Dendritic cell treated with granulocyte-macrophage colony-stimulating factor and Interleukin-4, amounts not matched to agents 40 ng/mL and 50 ng/mL, for 4 days (primary cell): ENCODE measurements around the gene LYRM4.

Source experiments
- H3K27ac Mint-ChIP-seq: one replicate; pipeline ENCODE4 v1.8.0; 2022; ENCODE audit warnings: mild to moderate bottlenecking, mixed read lengths
- H3K27me3 Mint-ChIP-seq: one replicate; pipeline ENCODE4 v1.8.0; 2022; ENCODE audit warnings: mild to moderate bottlenecking, mixed read lengths
- H3K36me3 Mint-ChIP-seq: one replicate; pipeline ENCODE4 v1.8.0; 2022; ENCODE audit warnings: low read depth, mixed read lengths
- H3K4me1 Mint-ChIP-seq: one replicate; pipeline ENCODE4 v1.8.0; 2022; ENCODE audit warnings: low read depth, mixed read lengths
- H3K4me3 Mint-ChIP-seq: one replicate; pipeline ENCODE4 v1.8.0; 2022; ENCODE audit warnings: mild to moderate bottlenecking, moderate library complexity, mixed read lengths
- H3K9me3 Mint-ChIP-seq: one replicate; pipeline ENCODE4 v1.8.0; 2022; ENCODE audit warnings: mixed read lengths
- intact Hi-C: fragments of 100-400 bp; cut with micrococcal nuclease; formaldehyde crosslinking; loops from one replicate; pipeline ENCODE4 v1.15.0; 2022

The LYRM4 gene

DNA sequence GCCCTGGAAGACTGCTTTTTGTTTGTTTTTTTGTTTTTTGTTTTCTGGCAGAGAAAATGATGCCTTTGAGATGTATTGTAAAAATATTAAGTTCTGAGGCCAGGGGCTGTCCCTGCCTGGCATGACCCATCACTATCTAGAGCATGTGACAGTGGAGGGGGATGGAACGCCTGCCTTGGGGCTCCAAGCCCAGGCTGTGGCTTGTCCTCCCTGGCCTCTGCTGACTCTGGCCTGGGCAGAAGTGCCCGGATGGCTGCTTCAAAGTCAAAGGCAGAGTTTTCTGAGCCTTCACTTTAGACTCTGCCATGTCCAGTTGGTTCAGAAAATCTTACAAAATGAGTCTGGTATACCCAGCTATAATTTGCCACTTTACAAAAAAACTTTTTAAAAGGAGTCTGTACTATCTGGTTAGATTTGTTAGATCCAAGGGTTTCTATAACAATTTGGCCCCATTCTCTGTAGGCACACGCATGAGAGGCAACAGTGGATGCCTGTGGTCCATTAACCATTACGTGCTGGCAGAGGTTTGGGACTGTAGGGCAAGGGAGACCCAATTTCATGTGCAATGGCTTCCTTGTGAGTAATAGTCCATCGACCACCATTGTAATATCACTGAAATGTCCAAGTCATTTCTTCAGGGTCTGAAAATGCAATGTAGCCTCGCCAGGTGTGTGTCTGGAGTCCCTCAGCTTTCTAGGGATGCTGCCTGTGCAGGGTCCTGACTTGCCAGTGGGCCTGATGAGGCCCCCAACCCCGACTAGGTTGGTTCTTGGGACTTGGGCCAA, 167.3 kb downstream of the LYRM4 start:
- intact Hi-C loops: no loop called here
- Mint-ChIP-seq H3K9me3 (no peaks in the 10 kb centered on the region), H3K36me3 (no peaks in the 10 kb centered on the region), H3K4me3 (no peak overlapping the region), H3K27ac (no peak overlapping the region), H3K27me3 (peaks cover 10% of the 10 kb centered on the region), H3K4me1 (peaks cover 16% of the 10 kb centered on the region)

DNA sequence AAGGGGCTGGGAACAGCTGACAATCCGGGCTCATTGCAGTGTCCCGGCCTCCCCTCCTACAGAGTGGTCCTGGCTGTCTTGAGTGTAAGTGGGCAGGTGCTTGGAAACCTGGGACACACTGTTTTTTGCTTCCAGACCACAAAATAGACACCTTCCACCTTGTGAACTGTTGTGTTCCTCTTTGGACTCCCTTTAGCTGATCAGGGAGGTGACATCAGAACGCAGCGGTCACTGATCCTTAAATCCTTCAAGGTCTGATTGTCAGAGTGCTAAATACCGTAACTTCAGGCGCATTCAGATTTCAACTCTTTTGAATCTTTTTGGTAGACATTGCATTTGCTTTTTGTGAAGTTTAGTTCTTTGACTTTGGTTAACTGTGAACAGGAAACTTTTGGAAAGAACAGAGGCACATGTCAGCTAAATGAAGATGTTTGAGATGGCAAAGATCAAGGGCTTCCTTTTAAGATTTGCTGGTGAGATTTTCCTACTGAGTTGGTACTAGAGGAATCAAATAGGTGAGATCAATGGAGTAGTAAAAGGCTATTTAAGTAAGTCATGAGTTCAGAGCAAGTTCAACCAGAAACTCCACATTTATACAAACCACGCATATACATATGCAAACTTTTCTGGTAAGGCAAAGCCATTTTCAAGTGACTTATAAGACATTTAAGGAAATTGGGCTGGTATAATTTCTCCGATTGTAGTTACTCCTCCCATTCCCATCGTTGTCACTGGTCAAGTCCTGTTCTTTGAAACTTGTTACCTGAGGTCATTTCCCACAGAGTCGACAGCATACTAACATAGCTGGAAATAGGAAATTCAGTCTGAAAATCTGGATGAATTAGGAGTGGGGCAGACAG, 169.3 kb downstream of the LYRM4 start:
- no peaks in the 10 kb centered on the region for H3K36me3 Mint-ChIP-seq
- H3K4me3 Mint-ChIP-seq: no peak overlapping the region
- H3K27me3 Mint-ChIP-seq: peaks cover 17% of the 10 kb centered on the region
- intact Hi-C loops: no loop called here
- H3K27ac Mint-ChIP-seq: no peak overlapping the region
- peaks cover 22% of the 10 kb centered on the region for H3K4me1 Mint-ChIP-seq
- no peaks in the 10 kb centered on the region for H3K9me3 Mint-ChIP-seq

DNA sequence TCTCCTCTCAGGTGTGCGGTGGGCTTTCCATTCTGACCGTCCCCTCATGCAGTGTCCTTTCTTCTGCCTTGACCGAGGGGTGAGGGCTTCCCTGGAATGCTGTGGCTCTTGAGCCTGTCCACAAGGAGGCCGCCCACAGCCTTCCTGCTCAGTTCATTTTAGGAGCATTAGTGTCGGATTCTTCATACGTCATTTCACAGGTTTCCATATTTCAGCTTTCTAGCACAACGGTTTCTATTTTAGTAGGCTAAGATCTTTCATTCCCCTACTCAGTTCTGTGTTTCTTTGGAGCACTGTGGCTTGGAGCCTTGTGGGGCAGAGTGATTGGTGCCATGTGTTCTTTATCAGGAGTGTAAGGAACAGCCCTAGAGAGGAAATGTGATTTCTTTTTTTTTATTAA, 170.1 kb downstream of the LYRM4 start:
- intact Hi-C loops: no loop called here
- Mint-ChIP-seq H3K9me3 (no peaks in the 10 kb centered on the region), H3K4me3 (no peak overlapping the region), H3K4me1 (peaks cover 23% of the 10 kb centered on the region), H3K36me3 (no peaks in the 10 kb centered on the region), H3K27ac (no peak overlapping the region), H3K27me3 (peaks cover 22% of the 10 kb centered on the region)

DNA sequence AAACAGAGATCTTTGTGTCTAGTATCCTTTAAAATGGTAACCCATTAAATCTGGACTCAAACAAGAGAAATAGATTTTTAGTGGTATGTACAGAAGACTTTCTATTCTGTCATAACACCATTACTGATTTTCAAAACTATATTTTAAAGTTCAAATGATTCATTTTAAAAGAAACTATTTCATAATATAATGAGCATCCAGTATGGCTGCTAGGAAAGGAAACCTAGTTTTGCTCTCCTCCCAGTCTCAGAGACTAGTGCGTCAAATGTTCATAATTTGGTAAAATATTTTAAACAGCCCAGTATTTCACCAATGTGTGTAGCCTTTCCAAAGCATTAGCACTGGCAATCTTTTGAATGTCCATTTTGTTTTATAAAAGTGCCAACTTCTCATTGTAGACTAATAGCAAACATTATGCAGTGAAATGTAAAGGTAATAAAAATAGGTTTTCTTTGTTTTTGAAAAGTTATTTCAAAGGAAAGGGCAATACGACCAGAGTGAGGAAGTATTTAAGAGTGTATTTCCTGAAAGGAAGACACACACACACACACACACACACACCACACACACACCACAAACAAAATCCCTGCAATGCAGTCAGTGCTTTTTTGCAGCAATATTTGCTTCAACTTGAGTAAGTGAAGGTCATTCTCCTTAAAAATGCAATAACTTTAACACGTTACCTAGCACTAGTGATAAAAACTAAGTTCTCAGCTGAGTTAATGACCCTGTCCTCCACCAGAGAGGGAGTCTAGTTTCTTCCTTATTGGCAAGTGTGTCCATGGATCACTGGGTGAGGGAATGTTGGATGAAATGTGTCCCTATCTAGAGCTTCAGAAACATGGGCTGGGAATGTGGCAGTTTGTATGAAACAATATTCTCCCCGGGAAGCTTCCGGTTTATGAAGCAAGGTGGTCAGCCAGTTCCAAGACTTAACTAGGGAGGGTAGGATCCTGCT, 171.0 kb downstream of the LYRM4 start:
- H3K4me3 Mint-ChIP-seq: no peak overlapping the region
- intact Hi-C loops: no loop called here
- no peaks in the 10 kb centered on the region for H3K36me3 Mint-ChIP-seq
- peaks cover 23% of the 10 kb centered on the region for H3K4me1 Mint-ChIP-seq
- no peaks in the 10 kb centered on the region for H3K9me3 Mint-ChIP-seq
- peaks cover 25% of the 10 kb centered on the region for H3K27me3 Mint-ChIP-seq
- no peak overlapping the region for H3K27ac Mint-ChIP-seq

DNA sequence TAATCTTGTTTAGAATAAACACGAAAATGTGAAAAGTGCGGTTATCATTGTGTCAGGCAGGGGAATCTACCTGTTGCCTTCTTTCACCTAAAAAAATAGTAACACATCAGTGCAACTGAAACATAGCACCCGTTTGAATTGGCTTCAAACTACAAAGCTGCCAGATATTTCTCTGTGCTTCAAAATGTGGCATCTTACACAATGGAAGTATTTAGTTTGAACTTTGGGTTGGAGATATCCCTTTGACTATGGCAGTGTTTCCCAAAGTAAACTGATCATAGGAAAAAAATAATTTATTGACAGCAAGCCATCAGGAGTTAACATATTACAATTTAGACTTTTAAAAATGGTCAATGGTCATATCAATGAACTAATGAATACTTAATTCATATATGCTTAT, 172.0 kb downstream of the LYRM4 start:
- H3K4me1 Mint-ChIP-seq: peaks cover 27% of the 10 kb centered on the region
- no peak overlapping the region for H3K4me3 Mint-ChIP-seq
- no peaks in the 10 kb centered on the region for H3K36me3 Mint-ChIP-seq
- no peaks in the 10 kb centered on the region for H3K9me3 Mint-ChIP-seq
- H3K27me3 Mint-ChIP-seq: peaks cover 31% of the 10 kb centered on the region
- intact Hi-C loops: no loop called here
- no peak overlapping the region for H3K27ac Mint-ChIP-seq

DNA sequence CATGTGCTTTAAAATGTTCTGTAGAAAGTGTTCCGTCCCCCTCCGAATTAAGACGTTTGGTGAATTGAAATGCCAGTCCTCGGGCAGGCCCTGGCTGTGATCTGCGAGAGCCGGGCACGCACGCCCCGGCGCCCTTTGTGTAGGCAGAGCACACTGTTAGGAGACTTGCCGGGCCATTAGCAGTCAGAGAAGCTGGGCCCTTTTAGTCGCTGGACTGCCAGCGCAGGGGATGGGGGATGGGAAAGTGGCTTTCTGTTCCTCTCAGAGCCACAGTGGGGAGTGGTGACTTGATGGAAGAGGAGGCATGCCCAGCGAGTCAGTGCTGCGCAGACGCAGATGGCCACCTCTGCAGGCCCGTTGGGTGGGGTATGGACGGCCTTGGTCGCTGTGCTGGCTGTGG, 173.4 kb downstream of the LYRM4 start:
- peak overlapping the region; percentile 47 for H3K4me3 Mint-ChIP-seq
- H3K36me3 Mint-ChIP-seq: no peaks in the 10 kb centered on the region
- no peaks in the 10 kb centered on the region for H3K9me3 Mint-ChIP-seq
- H3K27me3 Mint-ChIP-seq: peaks cover 44% of the 10 kb centered on the region
- intact Hi-C loops: no loop called here
- peak overlapping the region; percentile 92 for H3K27ac Mint-ChIP-seq
- peaks cover 37% of the 10 kb centered on the region for H3K4me1 Mint-ChIP-seq

DNA sequence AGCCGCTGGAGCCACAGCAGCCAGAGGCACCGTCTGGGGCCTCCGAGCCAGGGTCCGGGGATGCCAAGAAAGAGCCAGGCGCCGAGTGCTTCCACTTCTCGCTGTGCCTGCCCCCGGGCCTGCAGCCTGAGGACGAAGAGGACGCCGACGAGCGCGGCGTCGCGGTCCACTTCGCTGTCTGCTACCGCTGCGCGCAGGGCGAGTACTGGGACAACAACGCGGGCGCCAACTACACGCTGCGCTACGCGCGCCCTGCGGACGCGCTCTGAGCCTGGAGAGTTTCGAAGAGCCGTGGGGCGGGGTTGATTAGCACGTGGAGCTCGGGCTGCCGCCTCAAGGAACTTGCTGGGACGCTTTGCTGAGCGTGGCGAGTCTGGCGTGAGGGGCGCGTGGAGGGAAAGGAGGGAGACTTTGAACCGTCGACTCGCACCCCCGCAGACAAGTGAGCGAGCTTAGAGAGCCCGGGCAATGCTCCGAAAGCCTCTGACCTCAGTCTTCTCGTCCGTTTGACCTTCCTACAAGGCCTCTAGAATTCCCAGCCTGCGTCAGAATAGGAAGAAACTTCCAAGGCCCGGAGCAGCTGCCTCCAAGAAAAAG, 174.4 kb downstream of the LYRM4 start:
- Mint-ChIP-seq H3K9me3 (no peaks in the 10 kb centered on the region), H3K27ac (peak overlapping the region; percentile 92), H3K4me3 (peak overlapping the region; percentile 86), H3K36me3 (no peaks in the 10 kb centered on the region), H3K27me3 (peaks cover 45% of the 10 kb centered on the region), H3K4me1 (peaks cover 40% of the 10 kb centered on the region)
- intact Hi-C loops: no loop called here

DNA sequence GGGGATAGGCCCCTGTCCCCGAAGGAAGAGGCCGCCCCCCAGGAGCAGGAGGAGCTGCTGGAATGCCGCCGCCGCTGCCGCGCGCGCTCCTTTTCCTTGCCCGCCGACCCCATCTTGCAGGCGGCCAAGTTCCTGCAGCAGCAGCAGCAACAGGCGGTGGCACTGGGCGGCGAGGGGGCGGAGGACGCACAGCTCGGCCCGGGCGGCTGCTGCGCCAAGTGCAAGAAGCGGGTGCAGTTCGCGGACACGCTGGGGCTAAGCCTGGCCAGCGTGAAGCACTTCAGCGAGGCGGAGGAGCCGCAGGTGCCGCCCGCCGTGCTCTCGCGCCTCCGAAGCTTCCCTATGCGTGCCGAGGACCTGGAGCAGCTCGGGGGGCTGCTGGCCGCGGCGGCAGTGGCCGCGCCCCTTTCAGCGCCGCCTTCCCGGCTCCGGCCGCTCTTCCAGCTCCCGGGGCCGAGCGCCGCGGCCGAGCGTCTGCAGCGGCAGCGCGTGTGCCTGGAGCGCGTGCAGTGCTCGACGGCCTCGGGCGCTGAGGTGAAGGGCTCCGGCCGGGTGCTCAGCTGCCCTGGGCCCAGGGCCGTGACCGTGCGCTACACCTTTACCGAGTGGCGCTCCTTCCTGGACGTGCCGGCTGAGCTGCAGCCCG, 175.0 kb downstream of the LYRM4 start:
- no peaks in the 10 kb centered on the region for H3K36me3 Mint-ChIP-seq
- H3K27me3 Mint-ChIP-seq: peaks cover 42% of the 10 kb centered on the region
- peak overlapping the region; percentile 92 for H3K27ac Mint-ChIP-seq
- intact Hi-C loops: no loop called here
- peak overlapping the region; percentile 86 for H3K4me3 Mint-ChIP-seq
- peaks cover 40% of the 10 kb centered on the region for H3K4me1 Mint-ChIP-seq
- no peaks in the 10 kb centered on the region for H3K9me3 Mint-ChIP-seq

DNA sequence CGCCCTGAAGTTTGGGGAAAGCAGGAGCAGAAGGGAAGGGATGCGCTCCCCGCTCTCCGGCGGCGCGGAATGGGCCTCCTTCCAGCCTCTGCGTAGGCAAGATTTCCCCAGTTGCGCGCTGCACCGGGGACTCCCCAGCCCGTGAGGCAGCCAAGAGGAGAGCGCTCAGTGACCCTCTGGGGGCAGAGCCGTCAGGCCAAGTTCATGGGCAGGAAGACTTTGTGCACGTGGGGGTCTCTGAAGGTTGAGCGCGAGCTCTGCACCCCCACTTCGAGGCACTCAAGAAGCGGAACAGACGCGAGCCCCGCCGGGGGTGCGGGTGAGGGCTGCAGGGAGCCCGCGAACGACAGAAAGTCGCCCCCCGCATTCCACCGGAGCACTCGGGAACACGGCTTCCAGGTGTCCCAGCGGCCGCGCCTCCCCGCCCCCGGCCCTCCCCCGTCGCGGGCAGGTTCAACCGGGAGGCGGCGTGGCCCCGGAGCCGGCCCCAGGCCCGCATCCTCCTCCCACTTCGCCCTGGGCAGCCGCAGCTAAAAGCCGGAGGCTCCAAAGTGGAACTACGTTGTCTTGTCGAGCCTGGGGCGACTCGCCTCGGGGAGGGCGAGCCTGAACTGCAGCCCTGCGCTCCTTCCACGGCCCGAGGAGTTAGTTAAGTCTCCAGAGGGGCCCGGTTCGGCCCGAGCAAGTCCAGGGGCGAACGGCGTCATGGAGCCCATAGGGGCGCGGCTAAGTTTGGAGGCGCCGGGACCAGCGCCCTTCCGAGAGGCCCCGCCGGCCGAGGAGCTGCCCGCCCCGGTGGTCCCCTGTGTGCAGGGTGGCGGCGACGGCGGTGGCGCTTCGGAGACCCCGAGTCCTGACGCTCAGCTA, 175.7 kb downstream of the LYRM4 start, which contains the start of gene PPP1R3G:
TSS of gene PPP1R3G (plus strand) at position 561 of the 867 bp plus-strand sequence. CDS start at position 706, 145 bp downstream.
- peak within 1 kb of the TSS; percentile 92 for H3K27ac Mint-ChIP-seq
- peaks cover 39% of the 10 kb centered on the region for H3K27me3 Mint-ChIP-seq
- peak within 1 kb of the TSS; percentile 86 for H3K4me3 Mint-ChIP-seq
- H3K9me3 Mint-ChIP-seq: no peaks in the 10 kb centered on the region
- intact Hi-C loops: no loop called here
- no peaks in the 10 kb centered on the region for H3K36me3 Mint-ChIP-seq
- peaks cover 37% of the 10 kb centered on the region for H3K4me1 Mint-ChIP-seq

DNA sequence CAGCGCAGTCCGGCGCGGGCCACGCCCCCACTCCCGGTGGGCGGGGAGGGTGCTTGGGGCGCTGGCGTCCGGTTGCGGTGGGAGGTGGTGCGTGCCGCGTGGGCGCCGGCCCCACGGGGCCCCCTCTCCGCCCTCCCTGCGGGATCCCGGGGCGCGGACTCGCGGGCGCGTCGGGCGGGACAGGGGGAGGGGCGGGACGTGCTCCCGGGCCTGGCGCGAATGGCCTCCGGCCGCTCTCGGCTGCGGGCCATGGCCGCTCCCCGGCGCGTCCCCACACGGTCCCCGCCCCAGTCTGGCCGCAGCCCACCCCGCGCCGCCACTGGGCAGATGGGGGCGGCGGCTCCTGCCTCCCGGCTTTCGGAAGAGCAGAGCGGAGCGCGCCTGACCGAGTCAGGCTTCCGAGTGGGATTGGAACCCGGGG, 176.4 kb downstream of the LYRM4 start:
- Mint-ChIP-seq H3K4me3 (peak overlapping the region; percentile 86), H3K27me3 (peaks cover 39% of the 10 kb centered on the region), H3K27ac (peak overlapping the region; percentile 88), H3K9me3 (no peaks in the 10 kb centered on the region), H3K4me1 (peaks cover 32% of the 10 kb centered on the region), H3K36me3 (no peaks in the 10 kb centered on the region)
- intact Hi-C loops: no loop called here

DNA sequence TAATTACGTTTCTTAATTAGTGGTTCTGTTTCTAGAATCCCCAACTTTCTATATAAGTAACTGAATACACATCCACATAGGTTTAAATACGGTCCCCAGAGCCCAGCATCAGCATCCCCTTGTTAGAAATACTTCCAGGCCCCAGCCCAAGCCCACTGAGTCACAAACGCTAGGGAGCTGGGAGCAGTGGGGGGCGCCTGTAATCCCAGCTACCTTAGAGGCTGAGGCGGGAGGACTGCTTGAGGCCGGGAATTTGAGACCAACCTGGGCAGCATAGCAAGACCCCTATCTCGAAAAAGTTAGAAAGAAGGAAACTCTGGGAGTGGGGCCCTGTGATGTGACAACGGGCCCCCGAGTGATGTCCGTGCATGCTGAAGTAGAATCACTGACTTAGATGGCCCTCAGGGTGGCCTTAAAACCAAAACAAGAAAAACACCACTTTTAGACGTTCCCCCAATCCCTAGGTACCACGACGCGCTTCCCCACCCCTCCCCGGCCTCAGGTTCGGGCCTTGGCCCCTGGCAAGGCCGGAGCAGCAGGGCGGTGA, 176.9 kb downstream of the LYRM4 start:
- Mint-ChIP-seq H3K4me3 (peak overlapping the region; percentile 86), H3K27ac (peak overlapping the region; percentile 88), H3K36me3 (no peaks in the 10 kb centered on the region), H3K9me3 (no peaks in the 10 kb centered on the region), H3K4me1 (peaks cover 32% of the 10 kb centered on the region), H3K27me3 (peaks cover 39% of the 10 kb centered on the region)
- intact Hi-C loops: no loop called here

DNA sequence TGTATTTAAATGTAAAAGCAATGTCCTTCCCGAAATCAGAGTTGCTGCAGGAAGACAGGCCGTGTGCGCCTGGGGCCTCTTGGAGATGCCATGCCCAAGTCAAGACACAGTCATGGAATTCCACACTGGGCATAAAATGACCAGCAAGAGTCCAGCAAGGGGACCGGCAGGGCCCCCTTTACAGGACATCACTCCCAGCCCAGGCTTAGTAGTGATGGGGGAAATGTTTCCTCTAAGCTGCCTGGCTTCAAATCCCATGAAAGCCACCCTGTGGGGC, 177.5 kb downstream of the LYRM4 start:
- peaks cover 39% of the 10 kb centered on the region for H3K27me3 Mint-ChIP-seq
- no peaks in the 10 kb centered on the region for H3K36me3 Mint-ChIP-seq
- no peak overlapping the region for H3K4me3 Mint-ChIP-seq
- peaks cover 32% of the 10 kb centered on the region for H3K4me1 Mint-ChIP-seq
- intact Hi-C loops: no loop called here
- H3K27ac Mint-ChIP-seq: no peak overlapping the region
- no peaks in the 10 kb centered on the region for H3K9me3 Mint-ChIP-seq
